Activated CD8-positive, alpha-beta memory T cell treated with anti-CD3 and anti-CD28 coated beads, Interleukin-2, amount 10 ng/mL, durations not matched to agents 7 days and 5 days (primary cell): ENCODE data around the gene SLC6A19. TPM values are rescaled to one million over a fixed set of nuclear protein-coding genes. Genes with fewer than 3 reads are reported as not detected.
"Not testable (repeated sequence)": the region's sequence is repeated elsewhere in the genome, so short reads cannot be mapped to it uniquely, and the experiment has no call there.

ENCODE experiments used
- ATAC-seq: fragments of 150-1000 bp; cut with Tn5 transposase; one replicate; pipeline ENCODE4 v1.10.0; 2021; ENCODE audit warnings: moderate library complexity
- CTCF ChIA-PET: fragments of 350-600 bp; sonication (Branson Sonifier 250); formaldehyde crosslinking; loops from one replicate; lab custom pipeline; 2021; ENCODE audit warnings: antibody characterized with exemption; lab: Charles Lee
- DNase-seq: peaks from one replicate; pipeline ENCODE4 v3.0.0-alpha.2; 2020
- H3K27ac Mint-ChIP-seq: one replicate; pipeline ENCODE4 v1.8.0; 2021; ENCODE audit warnings: mild to moderate bottlenecking, mixed read lengths
- H3K27me3 Mint-ChIP-seq: one replicate; pipeline ENCODE4 v1.8.0; 2021; ENCODE audit warnings: mixed read lengths
- H3K36me3 Mint-ChIP-seq: one replicate; pipeline ENCODE4 v1.8.0; 2021; ENCODE audit warnings: mild to moderate bottlenecking, mixed read lengths
- H3K4me1 Mint-ChIP-seq: one replicate; pipeline ENCODE4 v1.8.0; 2021; ENCODE audit warnings: mixed read lengths
- H3K4me3 Mint-ChIP-seq: one replicate; pipeline ENCODE4 v1.8.0; 2021; ENCODE audit warnings: mild to moderate bottlenecking, moderate library complexity, mixed read lengths
- H3K9me3 Mint-ChIP-seq: one replicate; pipeline ENCODE4 v1.8.0; 2022; ENCODE audit warnings: low read depth, mixed read lengths
- total RNA-seq, 2 experiments: library from RNA; stranded (reverse); gene quantifications; one replicate each; pipeline ENCODE4 v1.2.3, GENCODE V29; 2021

Gene SLC6A19
- total RNA-seq, 2 experiments from 2014 or later, result not detected

- ATAC-seq (no peak), DNase-seq (no peak)
- CTCF ChIA-PET, result no interaction called here
- H3K36me3 Mint-ChIP-seq, result no peaks in the 10 kb centered on the region
- peaks cover 9% of the 10 kb centered on the region for H3K9me3 Mint-ChIP-seq
- H3K27ac Mint-ChIP-seq, result no peak overlapping the region
- no peak overlapping the region for H3K4me3 Mint-ChIP-seq
- H3K4me1 Mint-ChIP-seq, result peaks cover 7% of the 10 kb centered on the region
- peaks cover 13% of the 10 kb centered on the region for H3K27me3 Mint-ChIP-seq
These were observed 21.9 kb downstream of the SLC6A19 start for GRCh38 chr5:1223278-1223670.

- no peak for ATAC-seq
These were observed 23.2 kb downstream of the SLC6A19 start for GRCh38 chr5:1224631-1225030.

DNA sequence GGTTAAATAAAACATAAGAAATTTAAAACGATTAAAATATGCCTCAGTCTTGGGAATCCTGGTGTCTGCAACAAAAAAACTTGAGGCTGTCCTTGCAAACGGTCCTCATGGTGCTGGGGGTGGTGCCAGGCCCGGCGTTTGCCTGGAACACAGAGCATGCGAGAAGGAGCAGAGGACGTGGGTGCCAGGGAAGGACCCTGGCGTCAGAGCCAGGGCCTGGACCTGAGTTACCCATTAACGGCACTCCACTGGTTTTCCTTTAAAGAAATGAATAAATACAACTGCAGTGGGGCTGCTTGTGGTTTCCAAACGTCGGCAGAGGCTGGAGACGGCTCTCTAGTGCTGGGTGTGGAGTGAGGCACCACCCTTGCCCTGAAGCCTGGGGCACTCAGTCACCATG lies 23.7 kb downstream of the SLC6A19 start, which contains the start of gene SLC6A18:
SLC6A18 (plus strand) TSS at position 301 of the 400 bp plus-strand sequence; CDS start at position 398, 97 bp downstream.
- Mint-ChIP-seq H3K4me1 (peaks cover 24% of the 10 kb centered on the region), H3K9me3 (peaks cover 9% of the 10 kb centered on the region), H3K36me3 (no peaks in the 10 kb centered on the region), H3K4me3 (no peak within 1 kb of the TSS), H3K27ac (no peak within 1 kb of the TSS), H3K27me3 (peaks cover 28% of the 10 kb centered on the region)
- CTCF ChIA-PET, result no interaction called here
- no peak for ATAC-seq
- no peak for DNase-seq

More at GRCh38 chr5:1224631-1225030, 23.2 kb downstream of the SLC6A19 start:
- CTCF ChIA-PET, result no interaction called here
- DNase-seq, result no peak
- peaks cover 20% of the 10 kb centered on the region for H3K4me1 Mint-ChIP-seq
- H3K27ac Mint-ChIP-seq, result no peak overlapping the region
- H3K9me3 Mint-ChIP-seq, result peaks cover 9% of the 10 kb centered on the region
- H3K4me3 Mint-ChIP-seq, result no peak overlapping the region
- H3K27me3 Mint-ChIP-seq, result peaks cover 24% of the 10 kb centered on the region
- H3K36me3 Mint-ChIP-seq, result no peaks in the 10 kb centered on the region

DNA sequence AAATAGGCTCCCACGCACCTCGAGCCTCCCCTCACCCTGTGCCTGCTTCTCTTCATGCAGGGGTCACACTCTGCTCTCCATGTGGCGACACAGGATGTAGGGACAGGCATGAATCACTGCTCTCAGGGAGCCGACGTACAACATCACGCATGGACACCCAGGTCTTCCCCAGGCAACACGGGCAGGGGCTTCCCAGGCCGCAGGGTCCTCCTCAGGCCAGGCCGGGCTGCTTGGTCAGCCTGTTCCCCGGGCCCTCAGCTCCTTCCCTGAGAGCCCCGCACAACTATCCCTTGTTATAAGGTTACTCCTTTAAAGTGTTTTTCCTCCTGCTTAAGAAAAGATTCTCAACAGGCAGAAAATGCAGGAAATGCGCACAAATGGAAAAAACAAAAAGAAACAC lies 24.8 kb downstream of the SLC6A19 start:
- DNase-seq, result no peak
- no peak for ATAC-seq
- Mint-ChIP-seq H3K27ac (no peak overlapping the region), H3K4me1 (peaks cover 24% of the 10 kb centered on the region), H3K36me3 (no peaks in the 10 kb centered on the region), H3K9me3 (peaks cover 9% of the 10 kb centered on the region), H3K4me3 (no peak overlapping the region), H3K27me3 (peaks cover 28% of the 10 kb centered on the region)
- CTCF ChIA-PET, result no interaction called here

DNA sequence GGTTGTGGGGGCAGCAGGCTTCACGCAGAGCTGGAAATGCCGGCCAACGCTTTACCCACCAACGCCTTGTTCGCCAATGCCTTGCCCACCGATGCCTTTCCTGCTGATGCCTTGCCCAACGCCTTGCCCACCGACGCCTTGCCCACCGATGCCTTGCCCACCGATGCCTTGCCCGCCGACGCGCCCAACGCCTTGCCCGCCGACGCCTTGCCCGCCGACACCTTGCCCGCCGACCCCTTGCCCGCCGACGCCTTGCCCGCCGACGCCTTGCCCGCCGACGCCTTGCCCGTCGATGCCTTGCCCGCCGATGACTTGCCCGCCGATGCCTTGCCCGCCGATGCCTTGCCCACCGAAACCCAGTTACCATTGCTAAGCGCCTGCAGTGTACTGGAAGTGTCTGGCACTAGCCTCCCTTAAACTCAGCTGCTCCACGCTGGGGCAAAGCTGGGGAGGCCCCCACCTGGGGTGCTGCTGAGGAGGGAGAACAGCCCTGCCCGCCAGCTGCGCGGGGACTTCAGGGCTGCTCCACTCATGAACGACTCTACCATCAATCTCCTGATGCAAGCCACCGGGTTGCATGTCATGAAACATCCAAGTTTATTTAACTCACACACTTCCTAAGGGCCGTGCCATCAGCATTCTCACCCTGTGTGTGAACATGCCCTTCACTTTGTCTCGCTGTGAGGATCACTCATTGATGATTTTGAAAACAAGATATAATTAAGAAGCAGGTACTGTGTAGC lies 25.6 kb downstream of the SLC6A19 start:
- H3K9me3 Mint-ChIP-seq, result peaks cover 5% of the 10 kb centered on the region
- peaks cover 28% of the 10 kb centered on the region for H3K27me3 Mint-ChIP-seq
- DNase-seq (no peak), ATAC-seq (no peak)
- CTCF ChIA-PET, result no interaction called here
- no peaks in the 10 kb centered on the region for H3K36me3 Mint-ChIP-seq
- no peak overlapping the region for H3K27ac Mint-ChIP-seq
- peaks cover 24% of the 10 kb centered on the region for H3K4me1 Mint-ChIP-seq
- H3K4me3 Mint-ChIP-seq, result no peak overlapping the region

- H3K4me1 Mint-ChIP-seq, result peaks cover 24% of the 10 kb centered on the region
- peaks cover 28% of the 10 kb centered on the region for H3K27me3 Mint-ChIP-seq
- DNase-seq, result no peak
- no peak overlapping the region for H3K4me3 Mint-ChIP-seq
- no peaks in the 10 kb centered on the region for H3K36me3 Mint-ChIP-seq
- H3K27ac Mint-ChIP-seq, result no peak overlapping the region
- no peaks in the 10 kb centered on the region for H3K9me3 Mint-ChIP-seq
- no peak for ATAC-seq
- CTCF ChIA-PET, result no interaction called here
These were observed 26.3 kb downstream of the SLC6A19 start for GRCh38 chr5:1227667-1228066.

DNA sequence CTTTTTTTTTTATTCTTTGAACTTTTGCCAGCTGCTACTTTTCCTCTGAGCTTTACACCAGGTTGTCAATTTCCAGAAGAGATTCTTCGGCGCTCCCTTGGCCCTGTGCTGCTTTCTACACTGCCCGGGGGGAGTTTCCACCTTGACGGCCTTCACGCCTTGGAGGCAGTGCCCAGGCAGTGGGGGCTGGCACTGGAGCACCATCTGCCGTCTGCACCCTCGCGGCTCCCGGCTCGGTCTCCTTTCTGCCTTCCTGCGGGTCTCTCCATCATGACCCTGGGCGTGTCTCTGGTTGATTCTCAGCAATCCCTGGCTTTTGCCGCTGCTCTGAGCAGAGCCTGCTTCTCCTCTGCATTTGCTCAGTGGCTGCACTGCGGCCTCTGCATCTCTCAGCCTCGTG lies 26.7 kb downstream of the SLC6A19 start:
- H3K36me3 Mint-ChIP-seq, result no peaks in the 10 kb centered on the region
- H3K9me3 Mint-ChIP-seq, result no peaks in the 10 kb centered on the region
- DNase-seq, result no peak
- CTCF ChIA-PET, result no interaction called here
- H3K4me3 Mint-ChIP-seq, result no peak overlapping the region
- no peak for ATAC-seq
- H3K27me3 Mint-ChIP-seq, result peaks cover 28% of the 10 kb centered on the region
- no peak overlapping the region for H3K27ac Mint-ChIP-seq
- H3K4me1 Mint-ChIP-seq, result peaks cover 24% of the 10 kb centered on the region

GRCh38 chr5:1229023-1229422 lies 27.6 kb downstream of the SLC6A19 start:
- not testable (repeated sequence) for H3K4me3 Mint-ChIP-seq, H3K9me3 Mint-ChIP-seq, H3K36me3 Mint-ChIP-seq, H3K27ac Mint-ChIP-seq
- CTCF ChIA-PET, result interaction anchor here (0.6 kb wide), 1 partner anchor 104 kb away, joined by 3 read pairs; no protein-coding TSS in a partner anchor
- Mint-ChIP-seq H3K27me3 (peaks cover 28% of the 10 kb centered on the region), H3K4me1 (peaks cover 24% of the 10 kb centered on the region)
- ATAC-seq (peak; percentile 62), DNase-seq (peak; percentile 54)

DNA sequence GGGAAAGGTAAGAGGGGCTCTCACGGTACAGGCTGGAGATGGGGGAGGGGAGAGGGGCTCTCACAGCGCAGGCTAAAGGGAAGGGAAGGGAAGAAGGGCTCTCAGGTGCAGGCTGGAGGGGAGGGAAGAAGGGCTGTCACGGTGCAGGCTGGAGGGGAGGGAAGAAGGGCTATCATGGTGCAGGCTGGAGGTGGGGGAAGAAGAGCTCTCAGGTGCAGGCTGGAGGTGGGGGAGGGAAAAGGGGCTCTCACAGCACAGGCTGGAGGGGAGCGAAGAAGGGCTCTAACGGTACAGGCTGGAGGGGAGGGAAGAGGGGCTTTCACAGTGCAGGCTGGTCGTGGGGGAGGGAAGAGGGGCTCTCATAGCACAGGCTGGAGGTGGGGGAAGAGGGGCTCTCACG lies 28.4 kb downstream of the SLC6A19 start:
- Mint-ChIP-seq H3K4me3 (no peak overlapping the region), H3K27ac (no peak overlapping the region), H3K4me1 (peaks cover 24% of the 10 kb centered on the region), H3K27me3 (peaks cover 28% of the 10 kb centered on the region), H3K36me3 (no peaks in the 10 kb centered on the region), H3K9me3 (no peaks in the 10 kb centered on the region)
- no peak for ATAC-seq
- DNase-seq, result no peak
- CTCF ChIA-PET, result interaction anchor here (0.6 kb wide), 1 partner anchor 105 kb away, joined by 3 read pairs; no protein-coding TSS in a partner anchor

DNA sequence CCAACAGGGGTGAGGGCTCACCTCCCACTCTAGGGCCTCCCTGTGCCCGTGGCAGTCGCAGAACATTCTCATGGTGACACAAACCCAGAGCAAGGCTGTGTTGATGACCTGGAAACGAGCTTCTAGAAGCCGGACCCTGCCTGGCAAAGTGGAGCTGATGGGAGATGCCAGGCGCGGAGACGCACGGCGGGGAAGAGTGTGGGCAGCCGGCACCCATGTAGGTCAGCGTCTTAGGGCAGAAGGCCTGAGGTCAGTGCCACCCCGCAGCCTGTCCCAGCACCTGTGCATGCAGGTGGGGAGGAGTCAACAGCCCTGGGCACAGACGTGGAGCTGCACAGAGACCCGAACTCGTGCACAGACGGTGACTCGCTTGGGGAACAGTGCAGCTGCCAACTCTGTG lies 29.2 kb downstream of the SLC6A19 start:
- peaks cover 24% of the 10 kb centered on the region for H3K4me1 Mint-ChIP-seq
- no peak for ATAC-seq
- peaks cover 28% of the 10 kb centered on the region for H3K27me3 Mint-ChIP-seq
- CTCF ChIA-PET, result interaction anchor here (1.1 to 1.5 kb wide), 2 partner anchors 85 to 149 kb away, joined by 3 read pairs; no protein-coding TSS in a partner anchor
- DNase-seq, result no peak
- H3K36me3 Mint-ChIP-seq, result no peaks in the 10 kb centered on the region
- H3K27ac Mint-ChIP-seq, result no peak overlapping the region
- H3K4me3 Mint-ChIP-seq, result no peak overlapping the region
- H3K9me3 Mint-ChIP-seq, result peaks cover under 1% of the 10 kb centered on the region

GRCh38 chr5:1231354-1231905 lies 30.0 kb downstream of the SLC6A19 start:
- peaks cover 24% of the 10 kb centered on the region for H3K4me1 Mint-ChIP-seq
- CTCF ChIA-PET, result interaction anchor here (1.1 to 1.5 kb wide), 2 partner anchors 84 to 148 kb away, joined by 3 read pairs; no protein-coding TSS in a partner anchor

DNA sequence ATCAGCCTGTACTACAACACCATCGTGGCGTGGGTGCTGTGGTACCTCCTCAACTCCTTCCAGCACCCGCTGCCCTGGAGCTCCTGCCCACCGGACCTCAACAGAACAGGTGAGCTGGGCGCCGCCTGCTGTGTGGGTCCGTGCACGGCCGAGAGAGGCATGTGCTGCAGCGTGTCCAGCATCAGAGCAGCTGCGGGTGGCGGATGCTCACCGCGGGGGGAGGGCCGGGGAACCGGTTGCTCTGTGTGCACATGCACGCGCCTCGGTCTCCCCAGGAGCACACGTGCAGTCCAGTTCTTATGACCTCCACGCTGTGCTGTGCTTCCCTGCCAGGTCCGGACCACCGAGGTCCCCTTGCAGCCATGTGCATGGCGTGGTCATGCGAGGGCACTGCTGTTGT lies 31.4 kb downstream of the SLC6A19 start:
- no peak for ATAC-seq
- CTCF ChIA-PET, result no interaction called here
- peaks cover 21% of the 10 kb centered on the region for H3K4me1 Mint-ChIP-seq
- DNase-seq, result no peak
- peaks cover 4% of the 10 kb centered on the region for H3K36me3 Mint-ChIP-seq
- H3K9me3 Mint-ChIP-seq, result peaks cover 8% of the 10 kb centered on the region
- peaks cover 19% of the 10 kb centered on the region for H3K27me3 Mint-ChIP-seq
- H3K4me3 Mint-ChIP-seq, result no peak overlapping the region
- no peak overlapping the region for H3K27ac Mint-ChIP-seq

More at GRCh38 chr5:1231354-1231905, 30.0 kb downstream of the SLC6A19 start:
- DNase-seq (no peak), ATAC-seq (no peak)
- Mint-ChIP-seq H3K36me3 (peaks cover 4% of the 10 kb centered on the region), H3K4me3 (no peak overlapping the region), H3K9me3 (peaks cover 8% of the 10 kb centered on the region), H3K27me3 (peaks cover 30% of the 10 kb centered on the region), H3K27ac (no peak overlapping the region)

- no peak for DNase-seq
- H3K9me3 Mint-ChIP-seq, result peaks cover 8% of the 10 kb centered on the region
- no peak overlapping the region for H3K4me3 Mint-ChIP-seq
- H3K36me3 Mint-ChIP-seq, result peaks cover 4% of the 10 kb centered on the region
- H3K27ac Mint-ChIP-seq, result no peak overlapping the region
- peaks cover 2% of the 10 kb centered on the region for H3K27me3 Mint-ChIP-seq
- no peak for ATAC-seq
- CTCF ChIA-PET, result no interaction called here
- H3K4me1 Mint-ChIP-seq, result no peaks in the 10 kb centered on the region
These were observed 34.0 kb downstream of the SLC6A19 start for GRCh38 chr5:1235379-1235778.

- peaks cover 2% of the 10 kb centered on the region for H3K27me3 Mint-ChIP-seq
- H3K4me3 Mint-ChIP-seq, result no peak overlapping the region
- no peak for ATAC-seq
- DNase-seq, result no peak
- H3K27ac Mint-ChIP-seq, result no peak overlapping the region
- CTCF ChIA-PET, result no interaction called here
- peaks cover 8% of the 10 kb centered on the region for H3K9me3 Mint-ChIP-seq
- peaks cover 4% of the 10 kb centered on the region for H3K36me3 Mint-ChIP-seq
- H3K4me1 Mint-ChIP-seq, result no peaks in the 10 kb centered on the region
These were observed 34.4 kb downstream of the SLC6A19 start for GRCh38 chr5:1235838-1236237.
